HCT116 (cell line): ENCODE measurements around the gene ATAD3A. TPM values are rescaled to one million over a fixed set of nuclear protein-coding genes. Genes with fewer than 3 reads are reported as not detected.
"Not testable (repeated sequence)": the region's sequence is repeated elsewhere in the genome, so short reads cannot be mapped to it uniquely, and the experiment has no call there.

Experiments
- ATAC-seq: fragments of 200-7000 bp; cut with Tn5 transposase; 2 replicates; pipeline ENCODE4 v1.9.1; 2020; ENCODE audit warnings: mild to moderate bottlenecking, moderate library complexity
- BruUV-seq: library from RNA; stranded (reverse); fragments of 400-500 nt; replicated peaks from 2 replicates; lab custom pipeline; 2021; lab: Mats Ljungman, UMichigan
- CTCF ChIA-PET: fragments of 300-600 bp; sonication (Branson Sonifier 250); formaldehyde crosslinking; loops from one replicate; lab custom pipeline; 2021; ENCODE audit warnings: antibody characterized with exemption; lab: Charles Lee
- POLR2A ChIA-PET: fragments of 300-600, 350-600 bp; sonication (Branson Sonifier 250); formaldehyde crosslinking; loops from one replicate; lab custom pipeline; 2021; ENCODE audit warnings: antibody characterized with exemption; lab: Charles Lee
- RAD21 ChIA-PET, 2 experiments: fragments of 300-600 bp; sonication (Branson Sonifier 250); formaldehyde crosslinking; loops; one replicate each; lab custom pipeline; 2023; ENCODE audit warnings: low total read pairs in 2 of 2; ENCODE audit not compliant: uncharacterized antibody in 2 of 2, unreplicated experiment in 2 of 2, low non-redundant PET in 1 of 2; lab: Charles Lee
- DNase-seq: peaks from one replicate; pipeline ENCODE4 v3.0.0-alpha.2; 2010; ENCODE audit warnings: low read depth, low spot score
- H2AFZ ChIP-seq: fragments of 200-600 bp; shearing (Covaris generic), sonication (generic); 2 replicates; pipeline ENCODE4 v1.6.1; 2017; ENCODE audit warnings: low read depth, mixed run types, mixed read lengths, antibody characterized with exemption, low read length; ENCODE audit not compliant: poor library complexity, severe bottlenecking
- H3K27ac ChIP-seq: 2 replicates; pipeline ENCODE4 v1.5.1; 2012; ENCODE audit warnings: low read depth, low read length
- H3K27me3 ChIP-seq: fragments of 200-600 bp; sonication (generic); 2 replicates; pipeline ENCODE4 v1.6.1; 2016; ENCODE audit warnings: mixed run types, low read length, mixed read lengths; ENCODE audit not compliant: insufficient read depth
- H3K36me3 ChIP-seq, 2 experiments: fragments of 200-500 bp in 1 of 2; fragments of 200-600 bp in 1 of 2; sonication (Bioruptor generic) in 1 of 2; sonication (generic) in 1 of 2; 2 replicates each; pipeline versions ENCODE4 v1.5.1 to v1.6.1; 2014 to 2016; ENCODE audit warnings: low read length in 2 of 2, inconsistent platforms in 1 of 2, mixed read lengths in 1 of 2, mixed run types in 1 of 2; ENCODE audit not compliant: insufficient read depth in 2 of 2, control insufficient read depth in 1 of 2
- H3K4me1 ChIP-seq, 2 experiments: fragments of 200-600 bp in 1 of 2; sonication (generic) in 1 of 2; 2 replicates each; pipeline versions ENCODE4 v1.5.1 to v1.6.1; 2012 to 2017; ENCODE audit warnings: low read length in 2 of 2, inconsistent platforms in 1 of 2, mild to moderate bottlenecking in 1 of 2, mixed read lengths in 1 of 2, mixed run types in 1 of 2, moderate library complexity in 1 of 2; ENCODE audit not compliant: insufficient read depth in 2 of 2, control insufficient read depth in 1 of 2
- H3K4me2 ChIP-seq: fragments of 200-600 bp; sonication (generic); 2 replicates; pipeline ENCODE4 v1.6.1; 2017; ENCODE audit warnings: mixed run types, low read length, mixed read lengths
- H3K4me3 ChIP-seq, 2 experiments: fragments of 200-600 bp in 1 of 2; sonication (generic) in 1 of 2; replicated peaks in 1 of 2; 2 replicates each; pipeline ENCODE4 v1.5.1; 2011 to 2016; ENCODE audit warnings: low read length in 2 of 2, control low read depth in 1 of 2, low read depth in 1 of 2, mild to moderate bottlenecking in 1 of 2, mixed read lengths in 1 of 2, mixed run types in 1 of 2
- H3K79me2 ChIP-seq: fragments of 200-600 bp; sonication (generic); 2 replicates; pipeline ENCODE4 v1.6.1; 2017; ENCODE audit warnings: mild to moderate bottlenecking, mixed run types, low read length, moderate library complexity, mixed read lengths; ENCODE audit not compliant: insufficient read depth
- H3K9ac ChIP-seq: fragments of 200-600 bp; sonication (generic); 2 replicates; pipeline ENCODE4 v1.6.1; 2016; ENCODE audit warnings: low read length, mixed read lengths
- H3K9me2 ChIP-seq: fragments of 200-600 bp; sonication (generic), shearing (Covaris generic); 2 replicates; pipeline ENCODE4 v1.6.1; 2017; ENCODE audit warnings: mixed run types, mild to moderate bottlenecking, moderate library complexity; ENCODE audit not compliant: insufficient read depth
- H3K9me3 ChIP-seq, 2 experiments: fragments of 200-500 bp in 1 of 2; fragments of 200-600 bp in 1 of 2; sonication (Bioruptor generic) in 1 of 2; sonication (generic) in 1 of 2; 2 replicates each; pipeline ENCODE4 v1.6.1; 2014 to 2017; ENCODE audit warnings: low read length in 2 of 2, mixed read lengths in 2 of 2, inconsistent platforms in 1 of 2, low read depth in 1 of 2, mild to moderate bottlenecking in 1 of 2, mixed run types in 1 of 2, moderate library complexity in 1 of 2; ENCODE audit not compliant: control insufficient read depth in 1 of 2, insufficient read depth in 1 of 2
- H4K20me1 ChIP-seq: fragments of 200-600 bp; sonication (generic), shearing (Covaris generic); 2 replicates; pipeline ENCODE4 v1.6.1; 2017; ENCODE audit warnings: mixed run types, mild to moderate bottlenecking, moderate library complexity; ENCODE audit not compliant: insufficient read depth
- CTCF ChIP-seq, 3 experiments: fragments of 200-600 bp in 1 of 3; sonication (generic) in 1 of 3; IDR thresholded peaks in 2 of 3; conservative IDR thresholded peaks in 1 of 3; 2 replicates each; pipeline ENCODE4 v1.5.1; 2012 to 2017; ENCODE audit warnings: low read depth in 2 of 3, low read length in 2 of 3, antibody characterized with exemption in 1 of 3, borderline replicate concordance in 1 of 3, control low read depth in 1 of 3, mild to moderate bottlenecking in 1 of 3, mixed read lengths in 1 of 3, mixed run types in 1 of 3, moderate library complexity in 1 of 3; ENCODE audit not compliant: insufficient read depth in 1 of 3
- RAD21 ChIP-seq: IDR thresholded peaks from 2 replicates; pipeline ENCODE4 v1.6.1; 2012; ENCODE audit warnings: low read depth, mild to moderate bottlenecking
- intact Hi-C: fragments of 100-400 bp; cut with micrococcal nuclease; formaldehyde crosslinking; loops from 2 replicates; pipeline ENCODE4 v1.10.0; 2022
- total RNA-seq: library from RNA; stranded (reverse); gene quantifications from one replicate; pipeline ENCODE4 v1.2.1, GENCODE V29; 2021; ENCODE audit not compliant: unreplicated experiment

ATAD3A gene
- total RNA-seq, 1 experiment from 2014 or later: 92.3 TPM

GRCh38 chr1:1504777-1505365, 7.1 kb upstream of the ATAD3A start:
- CTCF ChIA-PET: interaction anchor here (0.7 to 1.9 kb wide), 7 partner anchors 34 to 200 kb away, joined by 3 to 10 read pairs (median 3); partner anchors contain the start of genes AURKAIP1, CCNL2 and MRPL20
- RAD21 ChIA-PET: interaction anchor here in 1 of 2 experiments (0.6 kb wide), 1 partner anchor 124 kb away, joined by 3 read pairs; no protein-coding TSS in a partner anchor

More at GRCh38 chr1:1504777-1505365, 7.1 kb upstream of the ATAD3A start:
- TF ChIP-seq CTCF (IDR thresholded peaks at IDR 0.05 in 2 of 3, conservative IDR thresholded peaks at IDR 0.05 in 1 of 3; ENCODE audit: borderline replicate concordance in 1 of 3, insufficient read depth in 1 of 3, low read depth in 2 of 3, low read length in 2 of 3) (peak; percentile 58 to 71 (median 65)), RAD21 (peak; percentile 71)
- TF ChIP-seq, all 23 proteins: peak for 2; not testable (repeated sequence) for 21
- not testable (repeated sequence) for H3K4me3 ChIP-seq, BruUV-seq, H3K9ac ChIP-seq, H4K20me1 ChIP-seq, H3K36me3 ChIP-seq, H3K9me2 ChIP-seq, H2AFZ ChIP-seq, H3K79me2 ChIP-seq, H3K27me3 ChIP-seq, H3K9me3 ChIP-seq
- ATAC-seq (peak; percentile 81), DNase-seq (peak; percentile 50)
- peak overlapping the region; percentile 51 for H3K4me2 ChIP-seq
- peak overlapping the region; percentile 61 for H3K27ac ChIP-seq
- H3K4me1 ChIP-seq: peaks cover 8 to 19% of the 10 kb centered on the region in 2 experiments
- intact Hi-C loops: loop anchor here (1.0 kb wide), 1 partner anchor 130 kb away; the partner anchor contains the start of gene AURKAIP1
- POLR2A ChIA-PET: interaction anchor here (1.2 kb wide), 1 partner anchor 106 kb away, joined by 3 read pairs; the partner anchor contains the start of gene CCNL2
